Measurements from ENCODE around the gene BEND5. TPM values are rescaled to one million over a fixed set of nuclear protein-coding genes. Genes with fewer than 3 reads are reported as not detected.

Gene BEND5
- total RNA-seq, 3 donors from 2014 or later (not counting 1 experiment from before 2014, with no cell fraction given) = 1.2 to 5.1 (median 2.6) TPM

GRCh38 chr1:48765335-48765734 lies 11.4 kb downstream of the BEND5 start:
- no peak for ATAC-seq

GRCh38 chr1:48761986-48762385 lies 14.7 kb downstream of the BEND5 start:
- H3K27ac Mint-ChIP-seq = no peak overlapping the region
- WGBS (ENCODE audit: insufficient coverage) = 90% methylated on average over 7 of the region's 7 CpGs
- H3K36me3 ChIP-seq (ENCODE audit: control insufficient read depth, insufficient read depth, low read length) = peaks cover 3% of the 10 kb centered on the region

More at GRCh38 chr1:48765335-48765734, 11.4 kb downstream of the BEND5 start:
- 83% methylated on average over 1 of the region's 1 CpG for WGBS (ENCODE audit: insufficient coverage)
- no peaks in the 10 kb centered on the region for H3K9me3 ChIP-seq (ENCODE audit: control insufficient read depth, insufficient read depth, low read length)
- H3K36me3 ChIP-seq (ENCODE audit: control insufficient read depth, insufficient read depth, low read length) = no peaks in the 10 kb centered on the region
- H3K4me3 ChIP-seq (ENCODE audit: low read length) = no peak overlapping the region
- no peak overlapping the region for H3K27ac Mint-ChIP-seq
- H3K36me3 Mint-ChIP-seq = no peaks in the 10 kb centered on the region
- H3K4me1 ChIP-seq (ENCODE audit: control insufficient read depth, insufficient read depth, low read length) = no peaks in the 10 kb centered on the region
- intact Hi-C loops (cut with micrococcal nuclease) = no loop called here
- DNase-seq = no peak
- no peaks in the 10 kb centered on the region for H3K4me1 Mint-ChIP-seq
- no peaks in the 10 kb centered on the region for H3K27me3 Mint-ChIP-seq (ENCODE audit: low read depth in 2 of 2)
- no peak for TF ChIP-seq CTCF (IDR thresholded peaks at IDR 0.05)
- H3K27me3 ChIP-seq (ENCODE audit: control insufficient read depth, insufficient read depth, low read length) = no peaks in the 10 kb centered on the region
- H3K4me3 Mint-ChIP-seq = no peak overlapping the region
- no peaks in the 10 kb centered on the region for H3K9me3 Mint-ChIP-seq
- H3K27ac ChIP-seq (ENCODE audit: low read length) = no peak overlapping the region

GRCh38 chr1:48761411-48761810 lies 15.3 kb downstream of the BEND5 start:
- Mint-ChIP-seq H3K27me3 (ENCODE audit: low read depth in 2 of 2) (no peaks in the 10 kb centered on the region), H3K9me3 (no peaks in the 10 kb centered on the region), H3K4me1 (no peaks in the 10 kb centered on the region), H3K36me3 (no peaks in the 10 kb centered on the region), H3K27ac (no peak overlapping the region), H3K4me3 (no peak overlapping the region)
- DNase-seq (no peak), ATAC-seq (no peak)
- no peaks in the 10 kb centered on the region for H3K27me3 ChIP-seq (ENCODE audit: control insufficient read depth, insufficient read depth, low read length)
- TF ChIP-seq CTCF (IDR thresholded peaks at IDR 0.05) = no peak
- H3K27ac ChIP-seq (ENCODE audit: low read length) = no peak overlapping the region
- no peaks in the 10 kb centered on the region for H3K9me3 ChIP-seq (ENCODE audit: control insufficient read depth, insufficient read depth, low read length)
- H3K36me3 ChIP-seq (ENCODE audit: control insufficient read depth, insufficient read depth, low read length) = peaks cover 3% of the 10 kb centered on the region
- H3K4me3 ChIP-seq (ENCODE audit: low read length) = no peak overlapping the region
- intact Hi-C loops (cut with micrococcal nuclease) = no loop called here
- H3K4me1 ChIP-seq (ENCODE audit: control insufficient read depth, insufficient read depth, low read length) = no peaks in the 10 kb centered on the region

More at GRCh38 chr1:48761986-48762385, 14.7 kb downstream of the BEND5 start:
- Mint-ChIP-seq H3K36me3 (no peaks in the 10 kb centered on the region), H3K4me1 (no peaks in the 10 kb centered on the region), H3K4me3 (no peak overlapping the region), H3K9me3 (no peaks in the 10 kb centered on the region), H3K27me3 (ENCODE audit: low read depth in 2 of 2) (no peaks in the 10 kb centered on the region)
- no peak for DNase-seq
- no peaks in the 10 kb centered on the region for H3K27me3 ChIP-seq (ENCODE audit: control insufficient read depth, insufficient read depth, low read length)
- intact Hi-C loops (cut with micrococcal nuclease) = no loop called here
- no peaks in the 10 kb centered on the region for H3K9me3 ChIP-seq (ENCODE audit: control insufficient read depth, insufficient read depth, low read length)
- no peak overlapping the region for H3K4me3 ChIP-seq (ENCODE audit: low read length)
- ATAC-seq = no peak
- no peak overlapping the region for H3K27ac ChIP-seq (ENCODE audit: low read length)
- H3K4me1 ChIP-seq (ENCODE audit: control insufficient read depth, insufficient read depth, low read length) = no peaks in the 10 kb centered on the region
- no peak for TF ChIP-seq CTCF (IDR thresholded peaks at IDR 0.05)

DNA sequence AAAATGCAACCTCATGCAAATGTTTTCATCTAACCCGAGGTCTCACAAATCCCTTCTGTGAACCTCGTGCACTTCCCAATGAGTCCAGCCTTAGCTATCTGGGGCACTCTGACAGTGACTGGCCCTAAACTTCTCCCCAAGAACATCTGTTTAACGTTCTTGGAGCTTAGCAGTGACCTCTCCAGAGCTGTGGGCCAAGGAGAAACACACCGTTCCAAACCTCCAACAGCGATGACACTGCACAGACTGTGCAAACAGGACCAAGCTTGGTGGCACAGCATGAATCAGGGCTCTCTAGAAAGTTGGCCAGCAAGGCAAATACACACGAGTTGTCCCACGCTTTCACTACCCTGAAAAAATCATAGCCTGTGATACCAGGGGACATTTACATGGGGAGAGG lies 15.8 kb downstream of the BEND5 start:
- intact Hi-C loops (cut with micrococcal nuclease) = no loop called here
- DNase-seq (no peak), ATAC-seq (no peak)
- Histone ChIP-seq H3K4me1 (ENCODE audit: control insufficient read depth, insufficient read depth, low read length) (no peaks in the 10 kb centered on the region), H3K27ac (ENCODE audit: low read length) (no peak overlapping the region), H3K36me3 (ENCODE audit: control insufficient read depth, insufficient read depth, low read length) (peaks cover 3% of the 10 kb centered on the region), H3K9me3 (ENCODE audit: control insufficient read depth, insufficient read depth, low read length) (no peaks in the 10 kb centered on the region), H3K4me3 (ENCODE audit: low read length) (no peak overlapping the region), H3K27me3 (ENCODE audit: control insufficient read depth, insufficient read depth, low read length) (no peaks in the 10 kb centered on the region)
- Mint-ChIP-seq H3K4me3 (no peak overlapping the region), H3K36me3 (no peaks in the 10 kb centered on the region), H3K9me3 (no peaks in the 10 kb centered on the region), H3K27me3 (ENCODE audit: low read depth in 2 of 2) (no peaks in the 10 kb centered on the region), H3K27ac (no peak overlapping the region), H3K4me1 (no peaks in the 10 kb centered on the region)
- no peak for TF ChIP-seq CTCF (IDR thresholded peaks at IDR 0.05)
- 88% methylated on average over 7 of the region's 7 CpGs for WGBS (ENCODE audit: insufficient coverage)

All from natural killer cell (primary cell).